HG03457 (cell line): ENCODE results near the gene PCBP3.

Source experiments
- ATAC-seq: cut with Tn5 transposase; IDR thresholded peaks from one replicate; pipeline ENCODE4 v1.9.1; 2021; ENCODE audit warnings: moderate number of reproducible peaks; ENCODE audit not compliant: unreplicated experiment

The PCBP3 gene

DNA sequence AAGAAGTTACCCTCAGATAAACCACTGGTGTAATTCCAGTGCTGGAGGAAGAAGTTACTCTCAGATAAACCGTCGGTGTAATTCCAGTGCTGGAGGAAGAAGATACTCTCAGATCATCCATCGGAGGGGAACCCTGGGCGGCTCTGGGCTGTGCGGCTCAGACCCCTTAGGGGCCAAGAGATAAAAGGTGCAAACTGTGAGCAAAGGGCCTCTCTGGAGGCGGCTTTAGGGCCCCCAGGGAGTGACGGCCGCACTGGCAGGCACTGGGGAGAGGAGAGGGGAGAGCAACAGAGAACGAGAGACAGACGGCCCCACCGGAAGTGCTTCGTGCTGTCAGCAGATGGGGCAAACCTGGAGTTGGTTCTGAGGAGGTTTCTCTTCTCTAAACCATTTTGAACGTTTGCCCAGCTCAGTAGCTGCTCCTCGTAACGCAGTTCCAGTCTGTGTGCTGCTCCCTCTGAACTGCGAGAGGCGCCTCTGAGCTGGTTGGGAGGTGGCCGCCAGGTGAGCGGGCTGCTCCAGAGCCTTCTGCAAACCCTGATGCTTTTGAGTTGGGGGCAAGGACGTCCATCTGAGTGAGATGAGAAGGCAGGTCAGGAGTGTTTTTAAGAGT is 275.4 kb downstream of the PCBP3 start:
- no peak for ATAC-seq

DNA sequence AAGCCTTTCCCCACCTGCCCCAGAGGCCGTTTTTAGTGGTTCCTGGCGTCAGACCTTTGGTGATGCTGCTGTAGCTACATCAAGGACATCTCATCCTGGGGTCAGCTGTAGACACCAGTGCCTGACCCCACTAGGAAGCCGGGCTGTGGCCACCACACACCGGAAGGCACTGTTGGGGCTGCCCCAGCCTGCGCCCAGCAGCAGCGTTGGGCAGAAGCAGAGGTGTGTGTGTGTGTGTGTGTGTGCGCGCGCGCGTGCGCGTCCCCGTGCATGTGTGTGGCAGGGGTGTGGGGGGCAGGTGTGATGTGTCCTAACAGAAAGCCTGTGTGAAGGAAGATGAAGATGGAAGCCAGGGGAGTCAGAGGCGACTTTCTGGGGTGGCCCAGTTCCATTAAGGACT is 276.1 kb downstream of the PCBP3 start:
- ATAC-seq = no peak

DNA sequence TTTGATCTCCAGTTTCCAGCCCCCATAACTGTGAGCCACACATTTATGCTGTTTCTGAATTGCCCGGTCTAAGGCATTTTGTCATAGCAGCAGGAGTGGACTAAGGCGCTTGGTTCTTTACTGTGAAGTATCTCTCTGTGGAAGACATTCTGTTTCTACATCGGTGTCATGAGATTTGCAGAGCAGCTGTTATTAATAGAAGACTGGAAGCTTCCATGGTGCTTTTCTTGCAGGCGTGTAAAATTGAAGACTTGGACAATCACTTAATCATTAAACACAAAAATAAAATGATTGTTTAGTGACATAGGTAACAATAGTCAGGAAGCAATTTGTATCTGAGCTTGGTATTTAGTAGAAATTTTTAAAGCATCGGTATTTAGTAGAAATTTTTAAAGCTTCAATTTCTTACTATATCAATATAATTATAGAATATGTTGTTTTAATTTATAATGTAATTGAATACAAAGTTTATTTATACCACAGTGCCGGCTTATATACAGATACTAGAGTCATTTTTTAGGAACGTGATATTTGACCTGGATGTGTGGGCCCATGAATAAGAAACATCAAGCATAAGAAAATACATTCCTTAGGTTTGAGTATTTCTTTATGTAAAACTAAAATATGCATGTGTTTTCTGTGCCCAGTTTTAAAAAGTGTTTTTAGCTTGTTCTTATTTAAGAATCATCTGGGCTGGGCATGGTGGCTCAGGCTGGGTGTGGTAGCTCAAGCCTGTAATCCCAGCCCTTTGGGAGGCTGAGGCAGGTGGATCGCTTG is 277.5 kb downstream of the PCBP3 start:
- ATAC-seq = no peak

DNA sequence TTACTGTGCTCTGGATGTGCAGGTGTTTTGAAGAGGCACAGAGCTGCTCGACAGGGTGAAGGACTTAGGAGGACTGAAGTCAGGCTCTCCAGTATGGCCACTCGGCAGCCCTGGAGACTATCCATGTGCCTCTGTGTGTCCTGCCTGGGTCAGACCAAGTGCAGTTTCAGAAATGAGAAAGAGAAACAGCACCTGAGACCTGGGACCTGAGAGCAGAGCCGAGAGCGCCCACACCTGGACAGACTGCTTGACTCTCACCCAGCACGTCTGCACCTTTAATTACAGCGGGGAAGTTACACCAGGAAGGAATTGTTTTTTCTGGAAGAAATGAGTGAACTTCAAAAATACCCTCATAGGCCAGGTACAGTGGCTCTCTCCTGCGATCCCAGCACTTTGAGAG is 278.4 kb downstream of the PCBP3 start:
- no peak for ATAC-seq

DNA sequence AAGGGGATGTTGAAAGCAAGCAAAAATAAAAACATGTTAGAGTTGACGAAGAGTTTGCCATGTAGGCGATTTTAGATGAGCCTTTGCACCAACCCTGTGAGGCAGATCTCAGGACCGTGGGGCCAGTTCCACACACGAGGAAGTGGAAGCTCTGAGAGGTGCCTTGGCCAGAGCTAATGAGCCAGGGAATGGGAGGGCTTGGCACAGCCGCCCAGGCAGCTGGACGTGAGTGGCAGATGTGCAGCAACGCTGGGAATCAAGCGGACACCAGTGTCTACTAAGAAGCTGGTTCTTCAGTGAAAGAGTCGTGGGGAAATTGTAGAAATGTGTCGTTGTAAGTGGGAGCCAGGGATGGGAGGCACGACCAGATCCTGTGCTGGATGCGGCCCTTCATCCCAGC is 279.1 kb downstream of the PCBP3 start:
- ATAC-seq = no peak

DNA sequence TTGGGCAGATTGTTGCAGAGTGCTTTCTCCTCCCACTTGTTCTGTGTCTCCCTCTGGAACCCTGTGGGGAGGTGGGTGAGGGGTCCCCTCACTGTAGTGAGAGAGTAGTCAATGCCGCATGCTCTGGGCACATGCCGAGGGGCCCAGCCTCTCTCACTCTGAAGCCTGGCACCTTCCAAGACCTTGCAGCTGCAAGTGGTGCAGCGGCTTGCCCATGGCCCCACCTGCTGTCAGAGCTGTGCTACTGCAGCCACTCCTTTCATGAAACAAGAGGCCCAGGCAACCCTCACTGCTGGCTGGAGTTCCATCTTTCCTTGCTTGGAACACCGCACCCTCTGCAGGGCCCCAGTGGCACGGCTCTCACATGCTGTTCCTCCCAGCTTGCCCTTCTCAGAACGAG is 279.6 kb downstream of the PCBP3 start:
- ATAC-seq = no peak

DNA sequence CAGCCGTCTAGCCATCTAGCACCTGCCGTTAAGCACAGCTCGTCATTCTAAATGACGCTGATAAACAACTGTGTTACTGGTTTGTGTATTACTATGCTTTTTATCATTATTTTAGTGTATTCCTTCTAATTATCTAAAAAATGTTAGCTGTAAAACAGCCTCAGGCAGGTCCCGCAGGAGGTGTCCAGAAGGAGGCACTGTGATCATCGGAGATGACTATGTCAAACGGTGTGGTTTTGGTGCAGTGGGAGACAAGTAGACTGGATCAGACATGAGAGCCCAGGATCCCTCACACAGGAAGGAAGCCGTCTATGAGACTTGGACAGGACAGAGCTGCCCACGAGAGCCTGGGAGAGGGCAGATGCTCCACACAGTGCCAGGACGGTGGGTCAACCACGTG is 282.8 kb downstream of the PCBP3 start:
- ATAC-seq = no peak

DNA sequence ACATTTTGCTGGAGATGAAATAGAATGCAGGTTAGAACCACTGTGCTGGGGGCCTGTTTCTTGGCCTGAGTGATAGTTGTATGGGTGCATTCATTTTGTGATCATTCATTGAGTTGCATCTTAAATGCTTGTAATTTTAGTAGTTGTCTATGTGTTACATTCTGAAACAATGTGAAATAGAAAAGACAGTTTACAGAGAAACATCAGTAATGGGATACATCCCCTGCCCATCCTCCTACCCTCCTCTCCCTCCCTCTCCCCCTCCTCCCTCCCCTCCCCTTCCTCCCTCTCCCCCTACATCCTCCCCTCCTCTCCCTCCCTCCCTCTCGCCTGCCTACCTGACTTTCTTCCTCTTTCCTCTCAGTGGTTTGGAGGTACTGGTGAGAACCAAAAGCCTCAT is 283.5 kb downstream of the PCBP3 start:
- ATAC-seq = no peak

DNA sequence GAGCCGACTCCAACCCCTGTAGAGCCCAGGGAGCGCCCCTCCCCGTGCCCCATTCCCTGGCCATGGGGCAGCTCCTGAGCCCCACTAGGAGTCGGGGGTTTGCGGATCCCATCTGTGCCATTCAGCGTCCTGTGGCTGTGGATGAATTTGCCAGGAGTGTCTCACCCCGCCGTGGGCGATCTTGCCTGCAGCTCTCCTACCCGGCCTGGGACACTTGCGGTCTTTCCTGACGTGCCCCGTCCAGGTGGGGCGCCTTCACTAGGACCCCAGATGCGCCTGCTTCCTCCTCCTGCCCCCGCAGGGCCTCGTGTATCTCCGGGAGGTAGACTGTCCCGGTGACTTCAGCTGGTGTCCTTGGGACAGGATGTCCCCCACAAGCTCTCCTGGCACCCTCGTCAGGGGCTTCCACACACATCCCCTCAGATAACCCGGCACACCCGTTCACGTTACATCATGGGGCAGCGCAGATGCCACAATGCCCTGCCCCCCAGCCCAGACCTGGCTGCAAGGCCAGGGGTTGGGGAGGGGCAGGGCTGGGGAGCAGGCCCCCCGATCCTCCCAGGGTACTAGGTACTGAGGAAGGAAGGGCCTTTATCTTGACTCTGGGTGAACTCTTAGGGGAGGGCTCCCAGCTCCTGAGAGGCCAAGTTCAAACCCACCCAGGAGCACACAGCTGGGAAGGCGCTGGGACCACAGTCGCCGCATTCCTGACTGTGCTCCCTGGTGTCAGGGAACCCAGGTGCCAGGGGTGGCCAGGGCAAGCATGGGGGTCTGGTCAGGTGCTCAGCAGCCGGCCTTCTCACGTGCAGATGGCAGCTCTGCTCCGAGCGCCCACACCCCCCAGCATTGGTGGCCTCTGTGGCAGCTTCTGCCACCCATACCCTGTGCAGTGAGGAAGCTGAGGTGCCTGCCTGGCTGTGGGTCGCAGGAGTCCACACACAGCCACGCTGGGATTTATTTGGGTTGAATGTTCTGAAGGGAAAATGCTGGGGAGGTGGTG is 284.6 kb downstream of the PCBP3 start:
- ATAC-seq = no peak

DNA sequence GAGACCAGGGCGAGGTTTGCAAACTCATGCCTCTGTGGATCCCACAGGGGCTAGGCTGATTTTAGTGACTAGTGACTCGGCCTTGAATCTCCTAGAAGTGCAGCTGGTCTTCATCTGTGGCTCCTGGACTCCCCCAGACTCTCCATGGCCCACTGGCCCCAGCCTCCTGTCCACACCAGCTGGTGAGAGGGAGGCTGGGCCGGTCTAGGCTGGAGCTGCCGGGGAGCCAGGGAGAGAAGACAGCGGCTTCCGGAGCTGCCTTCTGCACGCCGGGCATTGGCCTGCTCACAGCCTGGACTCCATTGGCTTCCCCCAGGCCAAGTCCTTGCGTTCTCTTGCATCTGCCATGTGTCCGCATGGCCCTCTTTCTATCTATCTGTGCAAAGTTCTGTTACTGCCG is 285.9 kb downstream of the PCBP3 start:
- no peak for ATAC-seq

DNA sequence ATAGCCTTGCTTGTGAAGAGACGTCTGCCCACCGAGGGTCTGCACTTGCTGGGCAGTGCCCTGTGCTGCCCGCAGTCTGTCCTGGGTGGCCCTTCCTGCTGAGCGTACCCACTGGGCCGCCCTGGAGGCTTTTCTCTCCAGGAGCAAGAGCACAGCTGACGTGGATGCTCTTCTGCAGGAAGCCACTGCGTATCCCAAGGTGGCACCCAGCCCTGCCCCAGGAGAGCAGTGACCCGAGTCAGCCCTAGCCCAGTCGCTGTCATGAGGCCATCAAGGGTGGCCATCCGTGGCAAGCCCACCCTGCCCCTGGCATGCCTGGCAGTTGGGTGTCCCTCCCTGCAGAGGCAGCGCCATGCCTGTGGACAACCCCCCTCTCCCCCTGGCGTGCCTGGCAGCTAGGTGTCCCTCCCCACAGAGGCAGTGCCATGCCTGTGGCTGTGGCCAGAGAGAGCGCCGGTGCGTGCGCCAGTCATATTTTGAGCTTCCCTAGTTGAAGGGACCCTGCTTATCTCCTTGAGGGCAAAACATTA is 286.8 kb downstream of the PCBP3 start:
- no peak for ATAC-seq

DNA sequence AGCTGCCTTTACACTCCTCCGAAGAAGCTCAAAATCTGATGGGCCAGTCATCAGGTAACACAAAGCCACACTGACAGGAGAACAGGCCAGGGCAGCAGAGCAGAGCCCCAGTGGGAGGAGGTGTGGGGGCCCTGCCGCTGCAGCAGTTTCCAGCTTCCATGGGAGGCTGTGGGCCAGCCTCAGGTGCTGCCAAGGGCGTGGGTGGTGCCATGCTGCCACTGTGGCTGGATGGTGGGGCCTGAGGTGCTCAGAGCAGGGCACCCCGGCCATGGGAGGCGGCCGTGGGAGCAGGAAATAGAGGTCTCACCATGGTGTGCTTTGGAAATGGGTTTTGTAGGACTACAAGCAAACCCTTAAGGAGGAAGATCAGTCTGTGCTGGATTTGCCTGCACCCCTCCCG is 287.3 kb downstream of the PCBP3 start:
- no peak for ATAC-seq

DNA sequence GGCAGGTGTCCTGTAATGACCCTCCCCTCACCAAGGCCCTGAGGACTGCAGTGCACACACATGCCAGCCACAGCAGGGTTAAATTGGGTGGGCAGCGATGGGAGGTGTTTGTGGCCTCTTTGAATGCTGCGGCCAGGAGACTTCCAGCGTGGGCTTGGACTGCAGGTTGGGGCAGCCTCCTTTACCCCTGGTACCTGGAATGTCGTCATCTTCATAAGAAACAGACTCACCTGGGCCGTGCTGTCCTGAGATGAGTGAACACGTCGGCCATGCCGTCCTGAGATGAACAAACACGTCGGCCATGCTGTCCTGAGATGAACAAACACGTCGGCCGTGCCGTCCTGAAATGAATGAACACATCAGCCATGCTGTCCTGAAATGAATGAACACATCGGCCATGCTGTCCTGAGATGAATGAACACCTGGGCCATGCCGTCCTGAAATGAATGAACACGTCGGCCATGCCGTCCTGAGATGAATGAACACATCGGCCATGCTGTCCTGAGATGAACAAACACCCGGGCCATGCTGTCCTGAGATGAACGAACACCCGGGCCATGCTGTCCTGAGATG is 288.0 kb downstream of the PCBP3 start:
- no peak for ATAC-seq

DNA sequence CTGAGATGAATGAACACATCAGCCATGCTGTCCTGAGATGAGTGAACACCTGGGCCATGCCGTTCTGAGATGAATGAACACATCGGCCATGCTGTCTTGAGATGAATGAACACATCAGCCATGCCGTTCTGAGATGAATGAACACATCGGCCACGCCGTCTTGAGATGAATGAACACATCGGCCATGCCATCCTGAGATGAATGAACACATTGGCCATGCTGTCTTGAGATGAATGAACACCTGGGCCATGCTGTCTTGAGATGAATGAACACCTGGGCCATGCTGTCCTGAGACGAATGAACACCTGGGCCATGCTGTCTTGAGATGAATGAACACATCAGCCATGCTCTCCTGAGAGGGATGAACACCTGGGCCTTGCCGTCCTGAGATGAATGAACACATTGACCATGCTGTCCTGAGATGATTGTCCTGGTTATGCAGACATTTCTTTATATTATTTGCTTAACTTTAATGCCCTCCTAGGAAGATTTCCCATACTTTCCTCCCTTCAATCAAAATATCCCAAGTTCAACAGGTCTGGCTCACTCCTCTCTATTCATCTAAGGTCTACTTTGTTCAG is 289.5 kb downstream of the PCBP3 start:
- ATAC-seq = no peak

DNA sequence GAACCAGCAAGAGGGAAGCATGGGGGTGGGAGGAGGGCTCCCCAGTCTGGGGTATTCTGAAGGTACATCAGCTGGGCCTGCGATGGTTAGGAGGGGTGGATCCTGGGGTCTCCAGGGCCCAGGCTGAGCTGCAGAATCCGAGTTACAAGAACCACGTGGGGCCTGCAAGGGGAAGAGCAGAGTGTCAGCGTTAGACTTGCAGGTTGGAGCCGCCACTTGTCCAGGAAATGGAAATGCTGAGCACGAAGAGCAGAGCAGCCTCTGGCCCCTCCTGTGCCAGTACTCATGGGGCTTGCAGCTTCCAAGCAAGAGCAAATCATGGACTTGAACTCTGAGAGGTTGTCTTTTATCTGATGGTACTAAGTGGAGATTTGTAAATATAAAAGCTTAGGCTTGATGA is 290.6 kb downstream of the PCBP3 start:
- ATAC-seq = no peak

DNA sequence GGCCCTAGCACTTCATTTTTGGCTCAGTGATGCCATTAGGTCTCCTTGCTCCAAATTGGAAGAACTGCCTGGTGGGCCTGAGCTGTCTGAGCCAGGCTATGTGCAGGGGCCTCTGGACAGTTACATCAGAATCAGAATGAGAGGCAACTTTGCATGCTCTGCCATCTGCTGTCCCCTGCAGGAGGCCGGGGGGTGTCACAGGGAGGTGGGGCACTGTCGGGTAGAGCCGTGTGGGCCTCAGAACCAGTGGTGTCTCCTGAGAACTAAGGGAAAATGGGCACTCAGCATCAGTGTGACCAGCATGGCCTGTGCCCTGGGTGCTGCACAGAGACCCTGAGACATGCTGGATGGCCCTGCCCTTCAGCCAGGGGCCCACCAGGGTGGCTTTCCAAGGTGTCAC is 291.0 kb downstream of the PCBP3 start:
- no peak for ATAC-seq

DNA sequence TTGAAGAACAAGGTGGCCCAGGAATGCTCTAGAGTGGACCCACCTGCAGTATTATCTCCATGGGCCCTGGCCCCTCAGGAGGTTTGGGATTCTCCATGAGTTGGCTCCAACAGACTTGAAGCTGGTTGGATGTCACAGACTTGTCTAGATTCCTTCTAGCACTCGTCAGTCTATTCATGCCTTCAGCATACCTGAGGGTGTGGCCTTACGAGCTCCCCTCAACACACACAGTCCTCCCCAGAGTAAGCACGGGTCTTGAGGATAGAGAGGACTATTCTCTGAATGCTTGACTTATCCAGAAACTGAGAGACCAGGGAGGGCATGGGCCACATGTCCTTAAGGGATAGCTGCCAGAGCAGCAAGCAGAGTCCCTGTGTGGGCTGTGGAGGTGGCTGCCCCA is 292.1 kb downstream of the PCBP3 start:
- ATAC-seq = no peak

DNA sequence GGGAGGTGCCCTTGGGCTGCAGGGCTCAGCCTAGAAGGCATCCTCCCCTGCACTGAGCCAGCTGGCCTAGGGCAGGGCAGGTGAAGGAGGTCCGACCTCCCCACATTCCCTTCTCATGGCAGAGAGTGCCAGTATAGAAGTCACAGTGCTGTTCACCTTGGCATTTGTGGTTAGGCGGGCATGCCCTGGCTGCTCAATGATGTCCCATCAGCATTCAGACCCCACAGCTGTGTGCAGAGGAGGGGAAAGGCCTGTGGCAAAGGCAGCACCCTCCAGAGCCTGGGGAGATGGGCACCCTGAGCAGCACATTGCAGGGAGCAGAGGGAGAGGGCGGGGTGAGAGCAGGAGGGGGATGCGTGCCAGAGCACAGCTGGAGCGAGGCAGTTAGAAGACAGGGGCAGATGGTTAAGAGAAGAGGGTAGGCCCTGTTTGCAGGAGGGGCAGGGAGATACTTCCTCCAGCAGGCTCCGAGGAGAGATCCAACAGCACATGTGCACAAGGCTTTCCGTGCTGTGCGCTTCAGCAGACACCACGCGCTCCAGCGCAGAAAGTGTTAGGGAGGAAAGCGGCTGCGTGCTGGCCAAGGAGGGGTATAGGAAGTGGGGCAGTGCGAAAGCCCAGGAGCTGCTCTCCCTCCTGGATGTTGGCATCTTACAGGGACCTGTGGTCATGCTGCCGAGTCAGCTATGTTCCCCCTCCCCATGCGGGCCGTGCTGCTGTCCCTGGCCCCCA is 294.4 kb downstream of the PCBP3 start:
- ATAC-seq = no peak

DNA sequence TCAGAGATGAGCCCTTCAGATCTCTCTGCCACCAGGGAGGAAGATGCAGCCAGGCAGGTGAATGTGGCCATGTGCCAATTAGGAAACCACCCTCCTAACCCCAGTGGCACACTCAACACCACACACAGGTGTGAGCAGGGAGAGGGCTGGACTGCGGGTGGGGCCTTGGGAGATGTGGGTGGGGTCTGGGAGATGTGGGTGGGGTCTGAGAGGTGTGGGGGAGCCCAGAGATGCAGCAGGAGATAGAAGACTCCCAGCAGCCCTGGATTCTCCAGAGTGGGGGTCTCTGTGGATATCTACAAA is 294.9 kb downstream of the PCBP3 start:
- ATAC-seq = no peak

DNA sequence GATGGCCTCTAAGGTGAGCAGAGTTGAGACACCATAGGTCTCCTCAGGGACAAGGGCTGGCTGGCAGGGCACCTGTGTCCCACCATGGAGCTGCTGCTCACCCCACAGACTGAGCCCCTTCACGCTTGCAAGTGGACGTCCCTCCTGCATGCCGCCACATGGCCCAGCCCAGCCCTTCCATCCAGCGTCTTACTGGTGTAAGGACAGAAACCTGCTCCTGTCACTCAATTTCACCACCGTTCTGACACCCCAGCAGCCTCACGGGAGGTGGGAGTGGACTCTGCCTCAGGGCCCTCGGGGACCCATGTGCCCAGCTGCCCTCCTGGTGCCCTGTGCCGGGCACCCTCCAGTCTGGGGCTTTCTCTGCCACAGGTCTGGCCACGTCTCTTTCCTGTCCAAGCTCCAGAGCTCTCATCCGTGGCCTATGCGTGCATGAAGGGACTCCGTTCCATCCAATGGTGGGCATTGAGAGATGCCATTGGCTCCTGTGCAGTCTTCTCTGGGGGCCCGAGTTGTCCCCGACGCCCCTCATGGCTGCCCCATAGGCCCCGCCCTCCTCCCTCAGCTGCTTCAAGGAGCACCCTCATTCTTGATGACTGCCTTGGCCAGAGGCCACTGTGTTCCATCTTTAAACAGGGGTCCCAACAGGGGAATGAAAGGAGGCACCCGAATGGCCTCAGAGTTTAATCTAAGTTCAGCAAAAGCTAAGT is 295.4 kb downstream of the PCBP3 start:
- no peak for ATAC-seq
